Upper lobe of left lung (tissue), 6 donors: ENCODE results near the gene PDE7B. TPM values are rescaled to one million over a fixed set of nuclear protein-coding genes. Genes with fewer than 3 reads are reported as not detected.

ENCODE experiments used
- ATAC-seq, 2 donors: fragments of 200-7000 bp; cut with Tn5 transposase; one replicate each; pipeline ENCODE4 v1.9.1; 2022; ENCODE audit warnings: mild to moderate bottlenecking in 2 of 2, moderate library complexity in 2 of 2; ENCODE audit not compliant: low FRiP score in 2 of 2
- DNase-seq, 2 donors: peaks; one replicate each; pipeline ENCODE4 v3.0.0-alpha.2; 2019 to 2020
- H3K27ac ChIP-seq, 4 donors: fragments of 200-600 bp; sonication (generic); one replicate each; pipeline ENCODE4 v1.5.1; 2016 to 2019
- H3K27me3 ChIP-seq, 4 donors: fragments of 200-600 bp; sonication (generic); one replicate each; pipeline ENCODE4 v1.5.1; 2017 to 2019
- H3K36me3 ChIP-seq, 4 donors: fragments of 200-600 bp; sonication (generic); one replicate each; pipeline ENCODE4 v1.5.1; 2016 to 2019
- H3K4me1 ChIP-seq, 4 donors: fragments of 200-600 bp; sonication (generic); one replicate each; pipeline ENCODE4 v1.5.1; 2018 to 2019
- H3K4me3 ChIP-seq, 4 donors: fragments of 200-600 bp; sonication (generic); one replicate each; pipeline ENCODE4 v1.5.1; 2017 to 2019; ENCODE audit warnings: mild to moderate bottlenecking in 2 of 4, moderate library complexity in 1 of 4
- H3K9me3 ChIP-seq, 4 donors: fragments of 200-600 bp; sonication (generic); one replicate each; pipeline ENCODE4 v1.5.1; 2018 to 2019
- CTCF ChIP-seq, 6 experiments: fragments of 450-650 bp in 4 of 6; fragments of 200-600 bp in 2 of 6; sonication (generic) in 2 of 6; IDR thresholded peaks; one replicate each; pipeline ENCODE4 v1.5.1; 2016 to 2019; ENCODE audit warnings: antibody characterized with exemption in 6 of 6
- EP300 ChIP-seq, 4 donors: sonication (generic); formaldehyde crosslinking; IDR thresholded peaks; one replicate each; pipeline ENCODE4 v1.5.1; 2017; ENCODE audit warnings: antibody characterized with exemption in 4 of 4, control low read depth in 2 of 4
- POLR2A ChIP-seq, 4 donors: fragments of 450-650 bp; IDR thresholded peaks; one replicate each; pipeline ENCODE4 v1.5.1; 2016 to 2017; ENCODE audit warnings: antibody characterized with exemption in 4 of 4, mild to moderate bottlenecking in 2 of 4
- POLR2AphosphoS5 ChIP-seq, 2 donors: sonication (generic); formaldehyde crosslinking; IDR thresholded peaks; one replicate each; pipeline ENCODE4 v1.5.1; 2017; ENCODE audit warnings: antibody characterized with exemption in 2 of 2
- WGBS, 2 donors: methylation state at CpG; one replicate each; pipeline ENCODE4 v1.1.5; 2017 to 2018; 5-methylcytosine and 5-hydroxymethylcytosine counted together
- total RNA-seq, 6 donors: library from RNA; depleted of rRNA in 4 of 6; stranded (reverse); fragments of >200 nt in 4 of 6; gene quantifications; one replicate each; pipeline versions ENCODE4 v1.1.0 to v1.2.1, GENCODE V29; 2016 to 2021
- donor health status: DM: no; HTN: no; CAD: no; lungs with moderate emphysema.
- donor health status: DM: no; HTN: yes; CAD: no; lungs with severe emphysema.

Gene PDE7B
- total RNA-seq, 6 donors from 2014 or later: 1.0 to 4.4 (median 2.6) TPM

DNA sequence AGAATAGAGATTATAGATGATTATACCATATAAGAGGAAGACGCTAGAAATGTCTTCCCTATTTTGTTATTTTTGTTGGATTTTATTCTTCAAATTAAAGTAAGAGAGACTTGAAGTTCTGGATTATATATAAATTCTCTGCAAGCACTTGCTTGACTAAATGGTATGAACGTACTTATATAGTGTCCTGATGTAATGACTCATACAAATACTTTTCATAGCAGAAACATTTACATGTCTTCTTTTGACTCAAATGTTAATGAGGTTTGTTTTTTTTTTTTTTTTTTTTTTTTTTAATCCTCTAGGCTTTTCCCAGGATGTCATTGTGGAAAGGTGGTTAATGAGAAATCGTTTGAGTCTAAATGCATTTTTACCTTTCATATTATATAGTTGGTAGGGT lies 55.0 kb downstream of the PDE7B start:
- no peaks in the 10 kb centered on the region for H3K36me3 ChIP-seq
- no peak overlapping the region for H3K27ac ChIP-seq
- H3K27me3 ChIP-seq: no peaks in the 10 kb centered on the region
- 84 to 86% methylated on average over 3 of the region's 3 CpGs for WGBS, 2 donors
- H3K9me3 ChIP-seq: no peaks in the 10 kb centered on the region
- DNase-seq (no peak), ATAC-seq (no peak)
- peaks cover 0 to 5% (median 0%) of the 10 kb centered on the region in 4 donors for H3K4me1 ChIP-seq
- H3K4me3 ChIP-seq: no peak overlapping the region
- no peak for TF ChIP-seq EP300 (IDR thresholded peaks at IDR 0.05)

GRCh38 chr6:135906972-135907465 lies 55.5 kb downstream of the PDE7B start:
- no peak for DNase-seq
- Histone ChIP-seq H3K27me3 (no peaks in the 10 kb centered on the region), H3K27ac (no peak overlapping the region), H3K4me1 (peaks cover 0 to 5% (median 0%) of the 10 kb centered on the region in 4 donors), H3K36me3 (no peaks in the 10 kb centered on the region), H3K9me3 (no peaks in the 10 kb centered on the region), H3K4me3 (no peak overlapping the region)
- no peak for ATAC-seq
- WGBS, 2 donors: 57 to 79% methylated on average over 2 of the region's 2 CpGs
- TF ChIP-seq CTCF (IDR thresholded peaks at IDR 0.05) (no peak), POLR2AphosphoS5 (IDR thresholded peaks at IDR 0.05) (no peak), EP300 (IDR thresholded peaks at IDR 0.05) (no peak), POLR2A (IDR thresholded peaks at IDR 0.05) (no peak)

- WGBS, 2 donors: 61 to 65% methylated on average over 9 of the region's 9 CpGs
- no peak overlapping the region for H3K27ac ChIP-seq
- DNase-seq: peak in 1 of 2 donors; percentile 37
- H3K27me3 ChIP-seq: no peaks in the 10 kb centered on the region
- no peak overlapping the region for H3K4me3 ChIP-seq
- H3K4me1 ChIP-seq: no peaks in the 10 kb centered on the region
- peak in 4 of 6 experiments; percentile 34 to 59 (median 52) for TF ChIP-seq CTCF (IDR thresholded peaks at IDR 0.05)
- TF ChIP-seq POLR2A (IDR thresholded peaks at IDR 0.05): no peak
- TF ChIP-seq POLR2AphosphoS5 (IDR thresholded peaks at IDR 0.05): no peak
- no peak for TF ChIP-seq EP300 (IDR thresholded peaks at IDR 0.05)
- H3K9me3 ChIP-seq: no peaks in the 10 kb centered on the region
- H3K36me3 ChIP-seq: no peaks in the 10 kb centered on the region
- peak; percentile 66 to 70 for ATAC-seq
Measured at GRCh38 chr6:135909737-135910387, 58.4 kb downstream of the PDE7B start.

GRCh38 chr6:135910790-135911618 lies 59.5 kb downstream of the PDE7B start:
- Histone ChIP-seq H3K27ac (no peak overlapping the region), H3K36me3 (no peaks in the 10 kb centered on the region), H3K27me3 (no peaks in the 10 kb centered on the region), H3K4me3 (no peak overlapping the region), H3K9me3 (no peaks in the 10 kb centered on the region), H3K4me1 (no peaks in the 10 kb centered on the region)
- ATAC-seq (no peak), DNase-seq (no peak)
- 70 to 71% methylated on average over 2 of the region's 2 CpGs for WGBS, 2 donors
- TF ChIP-seq POLR2A (IDR thresholded peaks at IDR 0.05): no peak
- no peak for TF ChIP-seq POLR2AphosphoS5 (IDR thresholded peaks at IDR 0.05)
- no peak for TF ChIP-seq EP300 (IDR thresholded peaks at IDR 0.05)
- TF ChIP-seq CTCF (IDR thresholded peaks at IDR 0.05): no peak

DNA sequence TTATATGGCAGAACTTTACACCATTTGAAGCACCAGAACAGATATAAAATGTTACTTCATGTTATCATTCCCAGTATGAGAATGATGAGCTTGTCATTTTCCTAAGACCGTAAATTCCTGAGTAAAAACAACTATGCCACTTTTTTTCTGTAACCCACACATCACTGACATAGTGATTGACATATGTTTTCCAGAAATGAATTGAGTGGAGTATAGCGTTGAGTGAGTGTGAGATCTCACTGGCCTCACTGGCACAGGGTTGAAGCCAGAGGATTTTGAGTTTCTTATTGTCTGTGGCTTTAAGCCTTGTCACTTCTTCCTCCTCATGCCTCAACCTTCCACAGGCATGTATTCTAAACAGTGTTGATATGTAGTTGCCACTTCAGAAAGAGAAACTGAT lies 62.3 kb downstream of the PDE7B start:
- Histone ChIP-seq H3K4me3 (no peak overlapping the region), H3K9me3 (no peaks in the 10 kb centered on the region), H3K27me3 (no peaks in the 10 kb centered on the region), H3K36me3 (no peaks in the 10 kb centered on the region), H3K4me1 (no peaks in the 10 kb centered on the region), H3K27ac (no peak overlapping the region)
- 79 to 84% methylated on average over 2 of the region's 2 CpGs for WGBS, 2 donors
- ATAC-seq (no peak), DNase-seq (no peak)
- TF ChIP-seq EP300 (IDR thresholded peaks at IDR 0.05): no peak
- TF ChIP-seq POLR2AphosphoS5 (IDR thresholded peaks at IDR 0.05): no peak
- TF ChIP-seq CTCF (IDR thresholded peaks at IDR 0.05): no peak
